Keratinocyte (primary cell): Measurements from ENCODE around the gene WDR45B. TPM values are rescaled to one million over a fixed set of nuclear protein-coding genes. Genes with fewer than 3 reads are reported as not detected.

Experiments
- DNase-seq: peaks from one replicate; pipeline ENCODE4 v3.0.0-alpha.2; 2011; ENCODE audit warnings: low read depth, missing footprints, low spot score
- FAIRE-seq: peaks from 2 replicates; lab custom pipeline; 2011; peaks lifted over from hg19 to GRCh38; lab: Jason Lieb, UNC
- H2AFZ ChIP-seq: 2 replicates; pipeline ENCODE4 v1.6.0; 2012; ENCODE audit warnings: low read length, control low read depth, inconsistent platforms; ENCODE audit not compliant: control insufficient read depth
- H3K27ac ChIP-seq: 2 replicates; pipeline ENCODE4 v1.5.1; 2011; ENCODE audit warnings: low read length; ENCODE audit not compliant: control insufficient read depth, insufficient read depth
- H3K27me3 ChIP-seq: 3 replicates; pipeline ENCODE4 v1.6.0; 2011; ENCODE audit warnings: low read length; ENCODE audit not compliant: control insufficient read depth, insufficient read depth; ENCODE audit errors: extremely low read depth
- H3K36me3 ChIP-seq, 2 experiments: 2 replicates in 1 of 2; 3 replicates in 1 of 2; pipeline ENCODE4 v1.5.1; 2011; ENCODE audit warnings: low read length in 2 of 2, mild to moderate bottlenecking in 1 of 2; ENCODE audit not compliant: control insufficient read depth in 2 of 2, insufficient read depth in 2 of 2; ENCODE audit errors: extremely low read depth in 1 of 2
- H3K4me1 ChIP-seq: 3 replicates; pipeline ENCODE4 v1.5.1; 2011; ENCODE audit warnings: low read length; ENCODE audit not compliant: control insufficient read depth, insufficient read depth; ENCODE audit errors: extremely low read depth
- H3K4me2 ChIP-seq: 3 replicates; pipeline ENCODE4 v1.6.0; 2011; ENCODE audit warnings: low read depth, low read length; ENCODE audit not compliant: control insufficient read depth, insufficient read depth; ENCODE audit errors: extremely low read depth
- H3K4me3 ChIP-seq, 3 experiments: fragments of 200-600 bp in 1 of 3; sonication (generic) in 1 of 3; 2 replicates in 2 of 3; 3 replicates in 1 of 3; pipeline ENCODE4 v1.5.1; 2011 to 2016; ENCODE audit warnings: low read length in 3 of 3, mild to moderate bottlenecking in 3 of 3, control low read depth in 2 of 3, inconsistent platforms in 1 of 3, low read depth in 1 of 3, mixed read lengths in 1 of 3, mixed run types in 1 of 3, moderate library complexity in 1 of 3; ENCODE audit not compliant: control insufficient read depth in 2 of 3, insufficient read depth in 2 of 3; ENCODE audit errors: extremely low read depth in 1 of 3
- H3K79me2 ChIP-seq: 2 replicates; pipeline ENCODE4 v1.6.0; 2012; ENCODE audit warnings: low read length; ENCODE audit not compliant: control insufficient read depth, insufficient read depth
- H3K9ac ChIP-seq: 3 replicates; pipeline ENCODE4 v1.6.0; 2011; ENCODE audit warnings: low read length; ENCODE audit not compliant: control insufficient read depth, insufficient read depth; ENCODE audit errors: extremely low read depth
- H3K9me1 ChIP-seq: 3 replicates; pipeline ENCODE4 v1.6.0; 2011; ENCODE audit warnings: low read length; ENCODE audit not compliant: control insufficient read depth, insufficient read depth; ENCODE audit errors: extremely low read depth
- H3K9me3 ChIP-seq: 2 replicates; pipeline ENCODE4 v1.5.1; 2012; ENCODE audit warnings: low read depth, low read length; ENCODE audit not compliant: control insufficient read depth
- H4K20me1 ChIP-seq: 3 replicates; pipeline ENCODE4 v1.6.0; 2011; ENCODE audit warnings: low read length; ENCODE audit not compliant: control insufficient read depth, insufficient read depth; ENCODE audit errors: extremely low read depth
- CTCF ChIP-seq, 3 experiments: IDR thresholded peaks in 1 of 3; conservative IDR thresholded peaks in 1 of 3; optimal IDR thresholded peaks in 1 of 3; 2 replicates in 2 of 3; 3 replicates in 1 of 3; pipeline versions ENCODE3 to v1.5.1; 2011; ENCODE audit warnings: low read length in 3 of 3, mild to moderate bottlenecking in 3 of 3, moderate library complexity in 2 of 3, control low read depth in 1 of 3, inconsistent platforms in 1 of 3; ENCODE audit not compliant: insufficient read depth in 2 of 3; ENCODE audit errors: extremely low read depth in 1 of 3
- EZH2 ChIP-seq: IDR thresholded peaks from one replicate; pipeline ENCODE4 v1.6.1; 2012; ENCODE audit warnings: inconsistent platforms, mild to moderate bottlenecking, low read length, moderate library complexity
- dilution Hi-C: fragments of 300-500 bp; cut with MboI; formaldehyde crosslinking; loops from one replicate; pipeline ENCODE4 v1.7.0; 2020; ENCODE audit warnings: low sequenced_read_pairs; ENCODE audit not compliant: extremely low pct_ligation_motif_present
- polyA plus RNA-seq, 5 experiments: library from polyadenylated mRNA; depleted of rRNA in 3 of 5; stranded (reverse) in 3 of 5; stranded (forward) in 1 of 5; unstranded in 1 of 5; fragments of >200 nt; gene quantifications; 1 replicate in 1 of 5; 2 replicates in 3 of 5; 3 replicates in 1 of 5; pipeline versions ENCODE4 v1.2.1 to v1.2.3, GENCODE V29; 2011 to 2012; ENCODE audit warnings: missing spikeins in 2 of 5, low read depth in 1 of 5, low replicate concordance in 1 of 5

WDR45B gene
- polyA plus RNA-seq, 1 donor (not counting 4 experiments of a cell fraction or from before 2014, with no cell fraction given): 77.2 TPM

GRCh38 chr17:82665217-82665616 lies 17.0 kb upstream of the WDR45B start:
- no peak for TF ChIP-seq EZH2
- no peak for TF ChIP-seq CTCF (optimal IDR thresholded peaks at IDR 0.05 in 1 of 3, IDR thresholded peaks at IDR 0.05 in 1 of 3, conservative IDR thresholded peaks at IDR 0.05 in 1 of 3; ENCODE audit: extremely low read depth in 1 of 3, insufficient read depth in 2 of 3, low read length in 3 of 3)
- H3K79me2 ChIP-seq: no peaks in the 10 kb centered on the region
- H3K4me1 ChIP-seq: peaks cover 2% of the 10 kb centered on the region
- H3K9me1 ChIP-seq: no peaks in the 10 kb centered on the region
- H3K27ac ChIP-seq: no peak overlapping the region
- H3K4me3 ChIP-seq: no peak overlapping the region
- H3K9me3 ChIP-seq: no peaks in the 10 kb centered on the region
- H3K9ac ChIP-seq: no peak overlapping the region
- no peaks in the 10 kb centered on the region for H3K27me3 ChIP-seq
- DNase-seq: no peak
- no peaks in the 10 kb centered on the region for H4K20me1 ChIP-seq
- no peaks in the 10 kb centered on the region for H3K36me3 ChIP-seq
- H3K4me2 ChIP-seq: no peak overlapping the region
- dilution Hi-C loops: no loop called here
- H2AFZ ChIP-seq: no peak overlapping the region
- FAIRE-seq: no peak

GRCh38 chr17:82664701-82665182 lies 16.5 kb upstream of the WDR45B start:
- Histone ChIP-seq H3K9me1 (no peaks in the 10 kb centered on the region), H2AFZ (no peak overlapping the region), H3K4me3 (no peak overlapping the region), H3K9ac (no peak overlapping the region), H3K36me3 (no peaks in the 10 kb centered on the region), H4K20me1 (no peaks in the 10 kb centered on the region), H3K4me2 (no peak overlapping the region), H3K4me1 (peaks cover 2% of the 10 kb centered on the region), H3K79me2 (no peaks in the 10 kb centered on the region), H3K27me3 (no peaks in the 10 kb centered on the region), H3K27ac (no peak overlapping the region), H3K9me3 (no peaks in the 10 kb centered on the region)
- FAIRE-seq (no peak), DNase-seq (no peak)
- TF ChIP-seq EZH2: no peak
- no peak for TF ChIP-seq CTCF (optimal IDR thresholded peaks at IDR 0.05 in 1 of 3, IDR thresholded peaks at IDR 0.05 in 1 of 3, conservative IDR thresholded peaks at IDR 0.05 in 1 of 3; ENCODE audit: extremely low read depth in 1 of 3, insufficient read depth in 2 of 3, low read length in 3 of 3)
- dilution Hi-C loops: no loop called here
